Cardiac muscle cell (in vitro differentiated cells and primary cell): ENCODE results near the gene SERPINB12. TPM values are rescaled to one million over a fixed set of nuclear protein-coding genes. Genes with fewer than 3 reads are reported as not detected.

Source experiments
- DNase-seq, 2 donors: peaks; one replicate each; pipeline versions ENCODE4 v3.0.0 to v3.0.0-alpha.2; 2010 to 2017; ENCODE audit warnings: low read depth in 1 of 2, low spot score in 1 of 2
- H3K27ac ChIP-seq: fragments of 200-600 bp; sonication (generic); 2 replicates; pipeline ENCODE4 v1.5.1; 2016
- H3K27me3 ChIP-seq: fragments of 200-600 bp; sonication (generic); 2 replicates; pipeline ENCODE4 v1.6.0; 2016; ENCODE audit warnings: control low read depth
- H3K36me3 ChIP-seq: fragments of 200-600 bp; sonication (generic); 2 replicates; pipeline ENCODE4 v1.5.1; 2016; ENCODE audit warnings: control low read depth
- H3K4me1 ChIP-seq: fragments of 200-600 bp; sonication (generic); 2 replicates; pipeline ENCODE4 v1.8.1; 2017; ENCODE audit warnings: low read depth, mild to moderate bottlenecking, mixed run types
- H3K4me3 ChIP-seq: fragments of 200-600 bp; sonication (generic); 2 replicates; pipeline ENCODE4 v1.5.1; 2016; ENCODE audit warnings: mild to moderate bottlenecking
- H3K9me3 ChIP-seq: fragments of 200-600 bp; sonication (generic); 2 replicates; pipeline ENCODE4 v1.5.1; 2017; ENCODE audit warnings: low read depth, mild to moderate bottlenecking, control low read depth
- CTCF ChIP-seq: IDR thresholded peaks from 2 replicates; pipeline ENCODE4 v1.5.1; 2012; ENCODE audit warnings: low read depth, mild to moderate bottlenecking, low read length
- polyA plus RNA-seq: library from polyadenylated mRNA; unstranded; fragments of >200 nt; fragmentation: Nextera tagmentation; extraction: Ambion mirVana; gene quantifications from 2 replicates; pipeline ENCODE4 v1.2.1, GENCODE V29; 2016
- total RNA-seq: library from RNA; depleted of rRNA; stranded (reverse); fragments of >200 nt; gene quantifications from 2 replicates; pipeline ENCODE4 v1.2.3, GENCODE V29; 2016

The SERPINB12 gene
- total and polyA plus RNA-seq, 2 experiments from 2014 or later, result not detected

- Histone ChIP-seq H3K27me3 (no peaks in the 10 kb centered on the region), H3K9me3 (no peaks in the 10 kb centered on the region), H3K36me3 (no peaks in the 10 kb centered on the region), H3K27ac (no peak overlapping the region), H3K4me1 (no peaks in the 10 kb centered on the region), H3K4me3 (no peak overlapping the region)
- TF ChIP-seq CTCF, result no peak
- peak in 1 of 2 donors; percentile 1 for DNase-seq
Measured at GRCh38 chr18:63575681-63576080, 33.5 kb downstream of the SERPINB12 start.

- H3K36me3 ChIP-seq, result no peaks in the 10 kb centered on the region
- no peaks in the 10 kb centered on the region for H3K4me1 ChIP-seq
- H3K4me3 ChIP-seq, result no peak overlapping the region
- peak; percentile 56 to 57 for DNase-seq
- no peaks in the 10 kb centered on the region for H3K27me3 ChIP-seq
- no peaks in the 10 kb centered on the region for H3K9me3 ChIP-seq
- H3K27ac ChIP-seq, result no peak overlapping the region
- peak; percentile 64 for TF ChIP-seq CTCF
Measured at GRCh38 chr18:63578357-63578958, 36.3 kb downstream of the SERPINB12 start.

DNA sequence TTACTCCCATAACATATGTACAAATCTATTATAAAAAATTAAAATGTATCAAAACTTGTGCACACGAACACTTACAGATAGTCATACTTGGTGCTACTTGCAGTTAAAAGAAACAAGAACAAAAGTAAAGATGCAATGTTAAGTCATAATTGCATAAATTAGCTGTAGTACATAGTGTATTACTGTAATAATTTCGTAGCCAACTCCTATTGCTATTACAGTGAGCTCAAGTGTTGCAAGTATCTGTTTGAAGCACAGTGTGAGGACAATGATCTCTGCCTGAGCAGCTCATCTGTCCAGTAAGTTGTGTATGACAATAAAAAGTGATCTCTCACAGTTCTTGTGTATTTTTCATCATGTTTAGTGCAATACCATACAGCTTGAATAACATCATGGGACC is 37.4 kb downstream of the SERPINB12 start:
- no peak for DNase-seq
- Histone ChIP-seq H3K27me3 (no peaks in the 10 kb centered on the region), H3K36me3 (no peaks in the 10 kb centered on the region), H3K9me3 (no peaks in the 10 kb centered on the region), H3K4me3 (no peak overlapping the region), H3K4me1 (no peaks in the 10 kb centered on the region), H3K27ac (no peak overlapping the region)
- no peak for TF ChIP-seq CTCF

- TF ChIP-seq CTCF, result no peak
- H3K27me3 ChIP-seq, result no peaks in the 10 kb centered on the region
- H3K9me3 ChIP-seq, result no peaks in the 10 kb centered on the region
- no peak overlapping the region for H3K4me3 ChIP-seq
- no peaks in the 10 kb centered on the region for H3K36me3 ChIP-seq
- H3K27ac ChIP-seq, result no peak overlapping the region
- DNase-seq, result no peak
- H3K4me1 ChIP-seq, result no peaks in the 10 kb centered on the region
Measured at GRCh38 chr18:63585988-63586387, 43.8 kb downstream of the SERPINB12 start.

GRCh38 chr18:63586431-63586830 is 44.3 kb downstream of the SERPINB12 start:
- no peaks in the 10 kb centered on the region for H3K9me3 ChIP-seq
- no peaks in the 10 kb centered on the region for H3K4me1 ChIP-seq
- no peak overlapping the region for H3K27ac ChIP-seq
- H3K4me3 ChIP-seq, result no peak overlapping the region
- no peak for TF ChIP-seq CTCF
- no peak for DNase-seq
- no peaks in the 10 kb centered on the region for H3K27me3 ChIP-seq
- no peaks in the 10 kb centered on the region for H3K36me3 ChIP-seq
